HEK293 (cell line): ENCODE data around the gene CDC73.

Source experiments
- GLIS2 ChIP-seq: fragments of 450-650 bp; formaldehyde crosslinking; IDR thresholded peaks from 2 replicates; pipeline ENCODE4 v1.5.1; 2016; ENCODE audit warnings: missing biosample characterization, missing genetic modification characterization
- HIC1 ChIP-seq: fragments of 450-650 bp; formaldehyde crosslinking; IDR thresholded peaks from 2 replicates; pipeline ENCODE4 v1.5.1; 2016; ENCODE audit warnings: missing biosample characterization, missing genetic modification characterization
- OSR2 ChIP-seq: fragments of 450-650 bp; formaldehyde crosslinking; IDR thresholded peaks from 2 replicates; pipeline ENCODE4 v1.5.1; 2016; ENCODE audit warnings: missing biosample characterization, missing genetic modification characterization
- OVOL3 ChIP-seq: fragments of 450-650 bp; formaldehyde crosslinking; IDR thresholded peaks from 2 replicates; pipeline ENCODE4 v1.5.1; 2016; ENCODE audit warnings: missing biosample characterization, missing genetic modification characterization
- RBAK ChIP-seq: fragments of 450-650 bp; formaldehyde crosslinking; IDR thresholded peaks from 2 replicates; pipeline ENCODE4 v1.5.1; 2016; ENCODE audit warnings: missing biosample characterization, missing genetic modification characterization
- SETDB1 ChIP-seq: IDR thresholded peaks from one replicate; pipeline ENCODE4 v1.6.1; 2017; ENCODE audit warnings: mild to moderate bottlenecking, low read length, moderate library complexity, mixed read lengths; ENCODE audit not compliant: insufficient read length
- TRIM28 ChIP-seq: IDR thresholded peaks from 2 replicates; pipeline ENCODE4 v1.6.1; 2011; ENCODE audit warnings: low read length, control low read depth, borderline replicate concordance
- ZBTB11 ChIP-seq: fragments of 450-650 bp; formaldehyde crosslinking; conservative IDR thresholded peaks from 2 replicates; pipeline ENCODE4 v1.5.1; 2016; ENCODE audit warnings: low read depth, missing biosample characterization, missing genetic modification characterization
- ZBTB20 ChIP-seq: fragments of 450-650 bp; formaldehyde crosslinking; IDR thresholded peaks from 2 replicates; pipeline ENCODE4 v1.5.1; 2016; ENCODE audit warnings: missing biosample characterization, missing genetic modification characterization
- ZBTB7A ChIP-seq: fragments of 450-650 bp; formaldehyde crosslinking; IDR thresholded peaks from 2 replicates; pipeline ENCODE4 v1.5.1; 2016; ENCODE audit warnings: low read depth, missing biosample characterization, missing genetic modification characterization
- ZBTB8A ChIP-seq: fragments of 450-650 bp; formaldehyde crosslinking; IDR thresholded peaks from 2 replicates; pipeline ENCODE4 v1.5.1; 2016; ENCODE audit warnings: missing biosample characterization, missing genetic modification characterization
- ZNF169 ChIP-seq: fragments of 450-650 bp; formaldehyde crosslinking; IDR thresholded peaks from 2 replicates; pipeline ENCODE4 v1.5.1; 2016; ENCODE audit warnings: missing biosample characterization, missing genetic modification characterization
- ZNF184 ChIP-seq: fragments of 450-650 bp; IDR thresholded peaks from 2 replicates; pipeline ENCODE4 v1.5.1; 2018; ENCODE audit warnings: missing biosample characterization, mild to moderate bottlenecking, missing genetic modification characterization
- ZNF19 ChIP-seq: fragments of 450-650 bp; formaldehyde crosslinking; IDR thresholded peaks from 2 replicates; pipeline ENCODE4; 2016; ENCODE audit warnings: missing biosample characterization, missing genetic modification characterization, low read depth
- ZNF26 ChIP-seq: fragments of 450-650 bp; formaldehyde crosslinking; IDR thresholded peaks from 2 replicates; pipeline ENCODE4 v1.5.1; 2016; ENCODE audit warnings: missing biosample characterization, missing genetic modification characterization
- ZNF280C ChIP-seq: fragments of 450-650 bp; formaldehyde crosslinking; IDR thresholded peaks from 2 replicates; pipeline ENCODE4 v1.5.1; 2016; ENCODE audit warnings: missing biosample characterization, missing genetic modification characterization
- ZNF362 ChIP-seq: fragments of 450-650 bp; formaldehyde crosslinking; IDR thresholded peaks from 2 replicates; pipeline ENCODE4 v1.5.1; 2016; ENCODE audit warnings: missing biosample characterization, missing genetic modification characterization
- ZNF529 ChIP-seq: fragments of 450-650 bp; formaldehyde crosslinking; IDR thresholded peaks from 2 replicates; pipeline ENCODE4 v1.5.1; 2017; ENCODE audit warnings: missing genetic modification characterization, missing biosample characterization; ENCODE audit not compliant: insufficient replicate concordance
- ZNF596 ChIP-seq: fragments of 450-650 bp; IDR thresholded peaks from 2 replicates; pipeline ENCODE4 v1.5.0; 2018; ENCODE audit warnings: missing biosample characterization, mild to moderate bottlenecking, missing genetic modification characterization, moderate library complexity
- ZNF658 ChIP-seq: fragments of 450-650 bp; formaldehyde crosslinking; IDR thresholded peaks from 2 replicates; pipeline ENCODE4; 2016; ENCODE audit warnings: missing biosample characterization, missing genetic modification characterization
- ZNF704 ChIP-seq: fragments of 450-650 bp; formaldehyde crosslinking; IDR thresholded peaks from 2 replicates; pipeline ENCODE4 v1.5.1; 2016; ENCODE audit warnings: missing biosample characterization, missing genetic modification characterization
- ZNF707 ChIP-seq: fragments of 450-650 bp; formaldehyde crosslinking; IDR thresholded peaks from 2 replicates; pipeline ENCODE4 v1.5.1; 2016; ENCODE audit warnings: missing biosample characterization, missing genetic modification characterization
- ZNF776 ChIP-seq: fragments of 450-650 bp; formaldehyde crosslinking; IDR thresholded peaks from 2 replicates; pipeline ENCODE4 v1.5.0; 2017; ENCODE audit warnings: missing biosample characterization, missing genetic modification characterization, borderline replicate concordance
- ZSCAN30 ChIP-seq: fragments of 450-650 bp; IDR thresholded peaks from 2 replicates; pipeline ENCODE4 v1.5.1; 2018; ENCODE audit warnings: missing biosample characterization, mild to moderate bottlenecking, missing genetic modification characterization, moderate library complexity
- ZSCAN5A ChIP-seq: fragments of 450-650 bp; formaldehyde crosslinking; IDR thresholded peaks from 2 replicates; pipeline ENCODE4 v1.5.1; 2016; ENCODE audit warnings: missing biosample characterization, missing genetic modification characterization

Gene CDC73

GRCh38 chr1:193121616-193122593 lies at the start of gene CDC73 (continued):
- TF ChIP-seq ZNF280C (tag by site-specific recombination) (no peak), ZBTB8A (tag by site-specific recombination) (peak; percentile 100), ZNF707 (tag by site-specific recombination) (no peak), ZNF529 (tag by site-specific recombination) (no peak), ZSCAN30 (tag by site-specific recombination) (peak; percentile 94), ZNF704 (tag by site-specific recombination) (no peak), ZNF362 (tag by site-specific recombination) (peak; percentile 32; the same call in 1 of the 2 replicates), ZNF776 (tag by site-specific recombination) (no peak), OSR2 (tag by site-specific recombination) (peak; percentile 99), ZNF184 (tag by site-specific recombination) (peak; percentile 78; the same call in 1 of the 2 replicates), RBAK (tag by site-specific recombination) (no peak), OVOL3 (tag by site-specific recombination) (0 out of 2 replicates have a peak, but pooled peaks have one; percentile 9), SETDB1 (no peak), ZSCAN5A (tag by site-specific recombination) (peak; percentile 7), ZNF19 (tag by site-specific recombination) (no peak), ZNF596 (tag by site-specific recombination) (peak; percentile 5; the same call in 1 of the 2 replicates), GLIS2 (peak; percentile 88), ZBTB20 (peak; percentile 92), ZNF658 (tag by site-specific recombination) (no peak), HIC1 (tag by site-specific recombination) (peak; percentile 100), ZBTB11 (tag by site-specific recombination) (0 out of 2 replicates have a peak, but pooled peaks have one; percentile 36), ZBTB7A (tag by site-specific recombination) (peak; percentile 87), TRIM28 (peak; percentile 47; the same call in 1 of the 2 replicates), ZNF169 (no peak), ZNF26 (tag by site-specific recombination) (no peak)
